ENCODE results near the gene FNBP1.

FNBP1 gene

DNA sequence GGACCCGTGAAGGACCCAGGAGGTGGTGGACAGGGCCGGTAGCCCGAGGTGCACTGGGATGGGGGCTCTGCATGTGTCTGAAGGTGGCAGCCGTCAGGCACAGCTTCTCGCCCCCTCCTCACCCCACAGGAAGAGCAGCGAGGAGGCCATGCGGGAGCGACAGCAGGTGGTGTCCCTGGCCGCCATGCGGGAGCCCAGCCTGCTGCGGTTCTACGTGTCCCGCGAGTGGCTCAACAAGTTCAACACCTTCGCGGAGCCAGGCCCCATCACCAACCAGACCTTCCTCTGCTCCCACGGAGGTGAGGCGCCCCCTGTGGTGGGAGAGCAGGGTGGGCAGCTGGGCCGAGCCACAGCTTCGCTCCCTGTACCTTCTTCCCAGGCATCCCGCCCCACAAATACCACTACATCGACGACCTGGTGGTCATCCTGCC, 167.8 kb downstream of the FNBP1 start:
- no peak for DNase-seq (ENCODE audit: low spot score)

DNA sequence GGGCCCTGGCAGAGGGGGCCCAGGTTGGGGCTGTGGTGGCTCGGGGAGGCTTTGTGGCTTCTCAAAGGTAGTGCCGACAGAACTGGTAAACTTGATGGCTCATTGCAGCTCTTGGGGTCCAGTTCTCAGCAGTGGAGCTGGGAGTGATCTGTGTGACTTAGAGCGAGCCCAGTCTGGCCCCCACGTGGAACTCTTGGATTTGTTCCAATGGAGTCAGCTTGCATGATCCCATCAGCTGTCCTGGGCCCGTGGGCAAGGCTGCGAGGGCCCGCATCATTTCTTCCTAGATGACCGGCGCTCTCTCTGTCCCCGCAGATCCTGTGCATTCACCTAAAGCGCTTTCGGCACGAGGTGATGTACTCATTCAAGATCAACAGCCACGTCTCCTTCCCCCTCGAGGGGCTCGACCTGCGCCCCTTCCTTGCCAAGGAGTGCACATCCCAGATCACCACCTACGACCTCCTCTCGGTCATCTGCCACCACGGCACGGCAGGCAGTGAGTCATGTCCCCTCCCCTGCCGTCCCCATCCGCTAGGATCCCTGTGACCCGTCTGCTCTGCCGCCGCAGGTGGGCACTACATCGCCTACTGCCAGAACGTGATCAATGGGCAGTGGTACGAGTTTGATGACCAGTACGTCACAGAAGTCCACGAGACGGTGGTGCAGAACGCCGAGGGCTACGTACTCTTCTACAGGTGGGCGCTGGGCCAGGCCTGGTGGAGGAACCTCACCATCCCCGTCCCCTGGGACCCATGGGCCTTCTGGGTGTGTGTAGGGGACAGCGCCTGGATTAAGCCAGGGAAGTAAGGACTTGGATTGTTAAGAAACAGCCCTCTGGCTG, 168.5 kb downstream of the FNBP1 start:
- DNase-seq (ENCODE audit: low spot score): no peak

DNA sequence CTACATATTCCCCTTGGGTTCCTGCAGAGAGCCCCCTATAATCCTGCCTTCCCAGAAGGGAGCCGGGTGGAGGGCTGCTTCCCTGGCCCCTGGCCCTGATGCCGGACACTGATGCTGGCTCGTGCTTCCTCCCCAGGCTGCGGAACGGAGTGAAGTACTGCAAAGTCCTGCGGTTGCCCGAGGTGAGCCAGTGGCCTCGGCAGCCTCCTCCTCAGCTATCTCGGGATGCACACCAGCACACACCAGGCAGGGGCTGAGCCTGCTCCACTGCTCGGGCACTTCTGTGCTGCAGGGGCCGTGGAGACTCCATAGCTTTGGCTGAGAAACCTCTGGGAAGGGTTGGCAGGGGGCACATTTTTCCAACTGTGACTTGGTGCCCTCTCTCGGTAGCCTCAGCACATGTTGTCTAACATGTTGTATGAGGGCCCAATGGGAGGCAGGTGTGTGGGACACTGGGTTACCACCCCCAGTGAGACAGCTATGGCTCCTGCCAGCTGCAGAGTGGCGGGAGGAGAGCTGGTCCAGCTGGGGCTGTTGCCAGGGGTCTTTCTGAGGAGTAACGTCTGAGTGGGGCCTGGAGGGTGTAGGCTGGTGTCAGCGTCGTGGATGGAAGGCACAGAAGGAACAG, 169.3 kb downstream of the FNBP1 start:
- no peak for DNase-seq (ENCODE audit: low spot score)

DNA sequence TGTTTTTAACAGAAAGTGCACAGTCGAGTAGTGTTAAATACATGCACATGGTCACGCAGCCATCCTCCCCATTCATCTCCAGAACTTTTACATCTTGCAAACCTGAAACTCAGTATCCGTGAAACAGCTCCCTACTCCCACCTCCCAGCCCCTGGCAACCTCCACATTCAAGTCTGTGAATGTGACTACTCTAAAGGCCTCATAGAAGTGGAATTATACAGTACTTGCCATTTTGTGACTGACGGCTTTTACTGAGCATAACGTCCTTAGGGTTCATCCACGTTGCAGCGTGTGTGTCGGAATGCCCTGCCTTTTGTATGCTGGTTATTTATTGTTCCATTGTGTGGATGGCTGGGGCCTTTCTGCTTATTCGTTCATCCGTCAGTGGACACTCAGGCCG, 171.9 kb downstream of the FNBP1 start:
- no peak for DNase-seq (ENCODE audit: low spot score)

DNA sequence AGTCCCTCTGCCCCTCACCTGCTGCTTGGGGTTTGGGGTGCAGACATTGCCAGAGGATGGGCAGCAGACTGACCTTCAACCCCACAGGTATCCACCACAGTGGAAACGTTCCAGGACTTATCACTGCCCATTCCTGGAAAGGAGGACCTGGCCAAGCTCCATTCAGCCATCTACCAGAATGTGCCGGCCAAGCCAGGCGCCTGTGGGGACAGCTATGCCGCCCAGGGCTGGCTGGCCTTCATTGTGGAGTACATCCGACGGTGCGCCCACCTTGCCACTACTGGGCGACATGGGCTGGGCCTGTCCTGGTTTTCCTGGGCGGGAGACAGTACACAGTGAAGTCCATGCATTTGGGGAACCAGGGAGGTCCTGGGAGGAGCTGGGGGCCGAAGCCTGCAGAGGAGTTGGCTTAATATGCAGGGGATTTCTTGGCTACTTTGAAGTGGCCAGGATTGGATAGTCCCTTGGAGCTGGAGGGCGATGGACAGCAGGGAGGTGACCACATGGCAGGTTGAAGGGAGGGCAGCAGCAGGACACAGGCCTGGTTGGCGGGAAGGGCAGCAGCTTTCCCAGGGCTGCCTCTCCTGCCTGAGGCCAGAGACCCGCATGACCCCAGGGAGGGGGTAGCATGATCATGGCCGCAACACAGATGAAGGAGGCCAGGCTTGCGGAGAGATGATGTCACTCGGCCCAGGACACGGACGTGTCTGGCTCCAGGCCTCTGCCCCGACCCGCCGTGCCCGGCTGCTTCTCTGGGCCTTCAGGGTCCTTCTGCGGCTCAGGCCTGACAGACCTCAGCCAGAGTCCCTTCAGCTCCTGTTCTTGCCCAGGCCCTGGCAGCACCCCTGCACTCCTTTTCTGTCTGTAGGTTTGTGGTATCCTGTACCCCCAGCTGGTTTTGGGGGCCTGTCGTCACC, 173.1 kb downstream of the FNBP1 start:
- no peak for DNase-seq (ENCODE audit: low spot score)

DNA sequence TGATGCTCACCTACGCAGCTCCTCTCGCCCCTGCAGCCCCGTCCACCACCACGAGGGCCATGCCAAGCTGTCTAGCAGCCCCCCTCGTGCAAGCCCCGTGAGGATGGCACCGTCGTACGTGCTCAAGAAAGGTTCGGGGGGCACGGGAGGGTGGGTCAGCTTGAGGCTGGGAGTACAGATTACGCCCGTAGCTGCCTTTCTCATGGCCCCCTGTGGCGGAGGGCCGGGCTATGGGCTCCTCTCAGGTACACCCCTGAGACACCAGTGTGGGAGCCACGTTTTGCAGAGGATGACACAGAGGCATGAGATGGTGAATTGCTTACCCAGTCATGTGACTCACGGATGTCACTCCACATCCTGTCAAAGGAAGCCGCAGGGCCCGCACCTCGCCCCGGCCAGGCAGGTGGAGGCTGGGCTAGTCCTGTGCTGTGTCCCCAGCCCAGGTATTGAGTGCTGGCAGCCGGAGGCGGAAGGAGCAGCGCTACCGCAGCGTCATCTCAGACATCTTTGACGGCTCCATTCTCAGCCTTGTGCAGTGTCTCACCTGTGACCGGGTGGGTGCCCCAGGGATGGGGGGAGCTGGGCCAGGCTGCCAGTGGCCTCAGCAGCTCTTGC, 174.0 kb downstream of the FNBP1 start:
- DNase-seq (ENCODE audit: low spot score): no peak

DNA sequence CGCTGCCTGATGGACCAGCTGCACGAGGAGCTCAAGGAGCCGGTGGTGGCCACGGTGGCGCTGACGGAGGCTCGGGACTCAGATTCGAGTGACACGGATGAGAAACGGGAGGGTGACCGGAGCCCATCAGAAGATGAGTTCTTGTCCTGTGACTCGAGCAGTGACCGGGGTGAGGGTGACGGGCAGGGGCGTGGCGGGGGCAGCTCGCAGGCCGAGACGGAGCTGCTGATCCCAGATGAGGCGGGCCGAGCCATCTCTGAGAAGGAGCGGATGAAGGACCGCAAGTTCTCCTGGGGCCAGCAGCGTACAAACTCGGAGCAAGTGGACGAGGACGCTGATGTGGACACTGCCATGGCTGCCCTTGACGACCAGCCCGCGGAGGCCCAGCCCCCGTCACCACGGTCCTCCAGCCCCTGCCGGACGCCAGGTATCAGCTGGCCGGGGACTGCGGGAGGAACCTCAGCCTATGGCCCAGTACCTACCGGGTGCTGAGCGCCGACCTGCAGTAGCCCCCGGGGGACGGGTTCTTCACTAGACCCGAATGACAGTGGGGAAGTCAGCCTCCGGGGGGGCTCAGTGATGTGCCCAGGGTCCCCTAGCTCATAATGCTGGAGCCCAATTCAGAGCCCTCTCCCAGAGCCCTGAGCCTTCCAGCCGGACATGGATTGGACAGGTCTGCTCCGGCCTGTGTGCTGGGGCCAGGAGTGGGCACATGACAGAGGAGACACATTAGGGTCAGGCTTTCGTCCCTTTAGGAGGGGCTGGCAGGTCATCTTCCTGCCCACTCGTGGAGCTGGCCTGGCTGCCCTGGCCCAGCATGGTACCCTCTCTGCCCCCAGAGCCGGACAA, 174.7 kb downstream of the FNBP1 start:
- DNase-seq (ENCODE audit: low spot score): no peak

DNA sequence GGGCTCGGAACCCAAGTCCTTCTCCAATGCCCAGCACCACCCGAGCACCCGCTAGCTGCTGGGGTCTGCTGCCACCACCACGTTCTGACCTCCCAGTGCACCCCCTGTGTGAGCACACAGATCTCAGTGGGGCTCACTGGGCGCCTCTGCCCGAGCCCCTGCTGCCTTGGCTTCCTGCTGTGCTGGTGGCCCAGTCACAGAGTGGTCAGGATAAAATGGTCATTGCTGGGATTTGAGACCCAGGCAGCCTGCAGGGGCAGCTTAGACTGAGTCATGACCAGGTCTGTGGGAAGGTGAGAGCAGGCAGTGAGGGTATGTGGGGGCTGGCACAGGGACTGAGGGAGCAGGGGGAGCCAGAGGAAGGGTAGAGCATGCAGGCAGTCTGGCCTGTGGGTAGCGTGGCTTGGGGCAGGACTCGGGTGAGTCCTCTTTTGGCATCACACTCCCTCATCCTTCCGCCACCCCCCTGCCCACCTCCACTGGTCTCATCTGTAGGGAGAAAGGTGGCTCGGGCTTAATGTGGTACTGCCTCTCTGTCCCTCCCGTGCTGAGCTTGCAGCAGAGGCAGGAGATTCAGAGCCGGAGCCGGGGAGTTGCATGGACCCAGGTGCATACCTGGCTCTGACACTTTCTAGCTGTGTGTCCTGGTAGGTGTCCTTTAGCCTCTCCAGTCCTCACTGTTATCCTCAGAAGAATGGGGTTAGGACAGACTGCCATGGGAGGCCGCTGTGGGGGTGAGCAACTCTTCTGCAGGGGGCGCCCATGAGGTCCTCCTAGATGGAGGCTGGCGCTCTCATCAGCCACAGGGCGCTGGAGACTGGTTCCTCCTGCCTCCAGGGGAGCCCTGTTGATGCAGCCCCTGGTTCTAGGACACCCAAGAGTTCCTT, 175.6 kb downstream of the FNBP1 start:
- DNase-seq (ENCODE audit: low spot score): no peak

DNA sequence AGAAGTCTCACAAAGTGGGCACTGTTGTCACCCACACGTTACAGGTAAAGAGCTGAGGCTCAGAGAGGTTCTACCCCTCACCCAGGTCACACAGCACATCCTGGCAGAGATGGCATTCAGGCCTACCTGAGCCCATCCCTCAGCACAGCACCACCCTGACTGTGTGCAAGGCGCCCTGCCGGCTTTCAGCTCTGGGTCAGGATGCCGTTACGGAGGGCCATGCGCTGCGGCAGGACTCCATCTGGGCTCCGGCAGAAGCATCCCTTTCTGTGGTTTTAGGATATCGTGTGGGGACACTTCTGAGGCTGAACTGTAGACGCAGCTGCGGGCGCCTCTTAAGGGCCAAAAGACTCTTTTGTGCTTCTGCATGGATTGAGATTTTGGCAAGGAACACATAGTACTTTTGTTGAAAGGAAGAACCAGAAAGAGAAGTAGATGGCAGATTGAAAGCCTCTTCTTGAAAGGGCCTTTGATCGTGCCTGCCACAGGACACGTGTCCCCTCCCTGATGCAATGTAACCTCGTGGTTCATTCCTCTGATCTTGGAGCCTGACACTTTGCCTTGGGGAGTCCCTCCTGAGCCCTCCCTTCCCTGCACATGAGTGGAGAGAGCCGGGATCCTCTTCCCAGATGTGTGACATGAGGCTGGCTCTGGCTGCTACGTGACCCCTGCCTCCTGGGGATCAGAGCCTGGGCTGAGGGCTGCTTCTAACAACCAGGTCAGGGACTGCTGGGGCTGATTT, 176.4 kb downstream of the FNBP1 start:
- no peak for DNase-seq (ENCODE audit: low spot score)

DNA sequence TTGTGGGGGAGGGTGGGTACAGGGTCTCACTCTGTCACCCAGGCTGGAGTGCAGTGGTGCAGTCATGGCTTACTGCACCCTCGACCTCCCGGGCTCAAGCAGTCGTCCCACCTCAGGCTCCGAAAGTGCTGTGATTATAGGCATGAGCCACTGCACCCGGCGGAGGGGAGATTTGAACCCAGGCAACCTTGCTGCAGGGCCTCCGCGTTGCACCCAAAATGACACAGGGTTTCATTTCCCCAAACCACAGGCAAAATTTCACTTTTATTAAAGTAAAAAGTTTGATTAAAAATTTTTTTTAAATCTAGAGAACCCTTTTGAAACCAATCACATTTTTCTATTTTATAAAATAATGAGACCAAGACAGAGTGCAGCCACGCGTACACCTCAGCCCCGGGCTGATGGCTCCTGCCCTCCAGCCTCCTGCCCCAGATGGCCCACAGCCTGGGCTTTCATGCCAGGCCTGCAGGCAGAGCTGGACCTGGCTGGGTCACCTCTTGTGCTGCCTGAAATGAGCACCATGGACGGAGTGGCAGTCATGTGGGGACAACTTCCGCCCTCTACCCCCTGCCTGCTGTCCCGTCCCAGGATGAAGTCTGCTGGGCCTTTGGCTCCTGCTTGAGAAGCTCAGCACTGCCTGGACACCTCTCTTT, 177.2 kb downstream of the FNBP1 start:
- DNase-seq (ENCODE audit: low spot score): no peak

DNA sequence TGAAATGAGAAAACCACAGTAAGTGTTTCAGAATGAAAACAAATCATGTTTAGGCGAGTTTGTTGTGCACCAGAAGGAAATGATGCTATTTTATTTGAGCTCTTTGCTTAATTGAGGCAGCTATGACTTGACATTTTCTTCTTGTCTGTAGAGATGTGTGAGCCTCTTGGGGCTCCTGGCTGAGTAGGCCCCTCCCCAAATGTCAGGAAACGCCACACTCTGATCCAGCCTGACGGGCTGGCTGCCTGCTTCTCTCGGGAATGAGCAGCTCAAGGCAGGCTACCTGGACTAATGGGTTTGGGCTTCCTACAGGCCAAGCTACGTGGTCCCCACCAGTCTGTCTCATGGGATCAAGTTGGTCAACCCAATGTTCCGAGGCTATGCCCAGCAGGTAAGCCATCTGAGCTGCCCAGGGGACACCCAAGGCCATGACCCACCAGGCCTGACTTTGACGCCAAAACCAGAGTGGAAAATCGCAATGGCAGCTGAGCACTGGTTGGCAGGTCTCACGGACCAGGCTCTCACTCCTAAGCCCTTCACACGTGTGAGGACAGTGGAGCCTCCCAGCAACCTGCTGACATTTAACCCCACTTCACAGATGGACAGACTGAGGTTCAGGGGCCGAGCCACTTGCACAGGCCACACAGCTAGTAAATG, 177.9 kb downstream of the FNBP1 start:
- no peak for DNase-seq (ENCODE audit: low spot score)

DNA sequence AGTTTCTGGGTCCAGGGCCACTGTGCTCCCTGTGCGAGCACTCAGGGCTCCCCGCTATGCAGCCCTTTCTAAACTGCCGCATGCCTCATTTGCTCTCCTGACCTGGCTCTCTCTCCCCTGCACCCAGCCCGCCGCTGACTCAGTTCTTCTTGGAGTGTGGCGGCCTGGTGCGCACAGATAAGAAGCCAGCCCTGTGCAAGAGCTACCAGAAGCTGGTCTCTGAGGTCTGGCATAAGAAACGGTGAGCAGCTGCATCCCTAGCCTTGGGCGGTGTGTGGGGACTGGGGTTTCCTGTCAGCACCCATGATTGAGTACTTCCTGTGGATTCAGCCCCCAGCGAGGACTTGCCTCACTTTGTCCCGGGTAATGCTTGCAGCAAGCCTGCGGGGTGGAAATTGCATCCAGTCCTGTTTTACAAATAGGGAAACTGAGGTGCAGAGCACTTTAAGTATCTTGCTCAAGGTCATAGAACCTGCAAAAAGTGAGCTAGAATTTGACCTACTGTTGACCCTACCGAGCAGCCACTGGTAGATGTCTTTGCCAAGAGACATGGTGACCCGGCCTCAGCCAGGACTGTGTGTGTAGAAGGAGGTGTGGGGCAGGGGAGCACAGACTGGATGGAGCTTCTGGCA, 179.8 kb downstream of the FNBP1 start:
- DNase-seq (ENCODE audit: low spot score): no peak

DNA sequence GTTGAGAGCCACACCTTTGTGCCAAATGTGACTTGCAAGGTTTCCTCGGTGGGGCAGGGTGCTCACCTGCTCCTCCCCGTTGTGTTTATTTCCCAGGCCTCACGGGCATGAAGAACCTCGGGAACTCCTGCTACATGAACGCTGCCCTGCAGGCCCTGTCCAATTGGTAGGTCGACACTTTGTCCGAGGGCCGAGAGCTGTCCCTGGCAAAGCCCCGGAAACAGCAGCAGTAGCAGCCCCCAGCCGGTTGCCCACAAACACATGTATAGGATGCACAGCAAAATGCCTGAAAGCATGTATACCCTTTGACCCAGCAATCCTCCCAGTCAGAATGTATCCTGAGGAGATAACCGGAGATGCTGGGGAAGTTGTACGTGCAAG, 181.6 kb downstream of the FNBP1 start:
- DNase-seq (ENCODE audit: low spot score): no peak

DNA sequence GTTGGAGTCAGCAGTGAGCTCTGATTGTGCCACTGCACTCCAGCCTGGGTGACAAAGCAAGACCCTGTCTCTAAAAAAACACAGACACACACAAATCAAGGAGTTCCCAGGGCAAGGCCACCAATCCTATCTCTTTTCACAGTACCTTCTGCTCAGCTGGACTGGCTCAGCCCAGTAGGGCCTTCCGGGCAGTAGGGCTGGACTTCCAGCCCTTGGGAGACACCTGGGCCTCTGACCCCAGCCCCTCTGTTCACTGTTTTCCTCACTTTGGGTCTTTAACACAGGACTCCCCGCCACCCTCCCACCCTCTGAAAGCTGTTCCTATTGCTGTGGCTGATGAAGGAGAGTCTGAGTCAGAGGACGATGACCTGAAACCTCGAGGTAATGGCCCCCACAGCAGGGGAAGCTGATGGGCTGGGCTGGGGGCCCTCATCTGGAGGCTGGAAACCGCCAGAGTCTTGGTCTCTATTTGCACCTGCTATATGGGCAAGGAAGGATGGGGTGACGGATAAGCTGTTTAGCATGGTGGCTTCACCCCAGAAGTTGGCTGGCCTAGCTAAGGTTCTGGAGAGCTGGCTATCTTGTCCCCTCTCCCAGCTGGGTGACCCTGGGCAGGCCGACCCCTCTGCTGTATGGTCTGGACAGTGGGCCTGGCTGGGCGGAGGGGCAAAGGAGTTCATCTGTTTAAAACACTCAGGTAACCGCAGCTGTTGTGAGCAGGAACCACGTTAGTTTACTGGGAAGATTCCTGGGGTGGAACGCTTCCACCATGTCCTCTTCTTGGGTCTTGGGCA, 182.1 kb downstream of the FNBP1 start:
- no peak for DNase-seq (ENCODE audit: low spot score)

DNA sequence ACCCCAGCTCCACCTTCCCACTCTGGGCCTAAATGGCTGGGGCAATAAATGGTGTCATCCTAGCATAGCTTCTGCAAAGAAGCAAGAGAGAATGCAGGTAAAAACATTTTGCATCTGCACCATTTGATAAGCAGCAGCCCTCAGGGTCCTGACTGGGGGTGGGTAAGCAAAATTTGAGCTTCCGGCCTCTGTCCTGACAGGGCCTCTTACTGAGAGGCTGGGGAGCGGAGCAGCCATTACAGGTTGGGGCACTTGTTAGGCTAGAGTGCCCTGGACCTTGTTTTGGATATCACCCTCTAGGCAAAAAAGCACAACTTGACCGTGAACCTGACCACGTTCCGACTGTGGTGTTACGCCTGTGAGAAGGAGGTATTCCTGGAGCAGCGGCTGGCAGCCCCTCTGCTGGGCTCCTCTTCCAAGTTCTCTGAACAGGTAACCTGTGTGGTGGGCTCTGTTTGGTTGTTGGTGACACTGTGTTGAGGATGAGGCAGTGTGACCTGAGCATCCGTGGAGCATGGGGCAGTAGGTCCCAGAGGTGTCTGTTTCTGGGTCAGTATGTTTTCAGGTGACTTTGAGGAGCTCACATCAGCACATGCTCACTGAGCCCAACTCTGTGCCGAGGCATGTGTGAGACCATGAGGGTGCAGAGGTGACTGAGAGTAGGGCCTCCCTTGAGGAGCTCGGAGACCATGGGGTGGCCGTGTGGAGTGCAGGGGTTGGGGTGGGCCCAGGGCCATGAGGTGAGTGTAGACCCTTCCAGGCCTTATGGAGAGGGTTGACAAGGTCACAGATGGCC, 184.6 kb downstream of the FNBP1 start:
- DNase-seq (ENCODE audit: low spot score): no peak

DNA sequence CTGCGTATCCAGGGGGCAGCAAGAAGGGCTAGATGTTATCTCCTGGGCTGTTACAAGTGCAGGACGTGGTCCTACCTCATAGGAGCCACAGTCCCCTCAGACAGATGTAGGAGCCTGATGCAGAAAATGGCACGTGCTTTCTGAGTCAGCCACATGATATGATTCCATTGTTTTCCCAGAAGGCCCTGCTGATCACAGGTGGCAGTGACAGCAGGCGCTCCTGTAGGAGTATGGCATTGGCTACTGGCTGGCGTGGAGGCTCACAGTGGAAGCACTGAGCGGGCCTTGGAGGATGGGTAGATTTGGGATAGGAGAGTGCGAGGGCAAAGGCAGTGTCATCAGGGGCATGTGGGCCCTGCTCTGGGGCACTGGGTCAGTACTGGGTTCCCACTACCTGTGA, 185.8 kb downstream of the FNBP1 start:
- no peak for DNase-seq (ENCODE audit: low spot score)

All from HuH-7.5 (cell line).